Neural cell (in vitro differentiated cells): ENCODE results near the gene CUL2. TPM values are rescaled to one million over a fixed set of nuclear protein-coding genes. Genes with fewer than 3 reads are reported as not detected.

ENCODE experiments used
- H2AFZ ChIP-seq: fragments of 200-600, 300-800 bp; sonication (generic), shearing (Covaris generic); 2 replicates; pipeline ENCODE4 v1.6.0; 2014; ENCODE audit warnings: low read depth, mild to moderate bottlenecking, antibody characterized with exemption, low read length, moderate library complexity
- H3F3A ChIP-seq: fragments of 200-600 bp; shearing (Covaris generic); 2 replicates; pipeline ENCODE4 v1.6.1; 2016; ENCODE audit warnings: mild to moderate bottlenecking, moderate library complexity, mixed read lengths, antibody characterized with exemption, low read length; ENCODE audit not compliant: insufficient read depth, poor library complexity, severe bottlenecking
- H3K27ac ChIP-seq: fragments of 200-600, 300-800 bp; sonication (generic), shearing (Covaris generic); 2 replicates; pipeline ENCODE4 v1.5.1; 2014; ENCODE audit warnings: mild to moderate bottlenecking, low read length, moderate library complexity
- H3K27me3 ChIP-seq: fragments of 300-800, 200-600 bp; sonication (generic), shearing (Covaris generic); 2 replicates; pipeline ENCODE4 v1.6.0; 2014; ENCODE audit warnings: mild to moderate bottlenecking, low read depth, low read length, moderate library complexity; ENCODE audit not compliant: insufficient read depth
- H3K36me3 ChIP-seq: fragments of 300-800, 200-600 bp; sonication (generic), shearing (Covaris generic); 2 replicates; pipeline ENCODE4 v1.5.1; 2014; ENCODE audit warnings: mild to moderate bottlenecking, antibody characterized with exemption, low read length, moderate library complexity; ENCODE audit not compliant: insufficient read depth
- H3K4me2 ChIP-seq: fragments of 300-800, 200-600 bp; sonication (generic), shearing (Covaris generic); 2 replicates; pipeline ENCODE4 v1.6.0; 2014; ENCODE audit warnings: mild to moderate bottlenecking, low read length
- H3K4me3 ChIP-seq: fragments of 300-800, 200-600 bp; sonication (generic), shearing (Covaris generic); 2 replicates; pipeline ENCODE4 v1.5.1; 2014; ENCODE audit warnings: mild to moderate bottlenecking, low read length, moderate library complexity
- H3K79me2 ChIP-seq: fragments of 200-600 bp; shearing (Covaris generic); replicated peaks from 2 replicates; pipeline ENCODE4 v1.6.0; 2014; ENCODE audit warnings: mild to moderate bottlenecking, low read length, moderate library complexity; ENCODE audit not compliant: insufficient read depth
- H3K9ac ChIP-seq: fragments of 300-800, 200-600 bp; sonication (generic), shearing (Covaris generic); 2 replicates; pipeline ENCODE4 v1.6.1; 2016; ENCODE audit warnings: mild to moderate bottlenecking, low read length, mixed read lengths
- H3K9me2 ChIP-seq: fragments of 200-600 bp; shearing (Covaris generic); 2 replicates; pipeline ENCODE4 v1.6.1; 2016; ENCODE audit warnings: mild to moderate bottlenecking, low read length, mixed read lengths; ENCODE audit not compliant: insufficient read depth
- H3K9me3 ChIP-seq: fragments of 200-600, 300-800 bp; sonication (generic), shearing (Covaris generic); 2 replicates; pipeline ENCODE4 v1.6.1; 2016; ENCODE audit warnings: mild to moderate bottlenecking, mixed run types, low read length, moderate library complexity, mixed read lengths
- H4K20me1 ChIP-seq: fragments of 200-600 bp; shearing (Covaris generic); 2 replicates; pipeline ENCODE4 v1.6.1; 2016; ENCODE audit warnings: mild to moderate bottlenecking, mixed run types; ENCODE audit not compliant: insufficient read depth
- EP300 ChIP-seq: fragments of 450-650 bp; conservative IDR thresholded peaks from 2 replicates; pipeline ENCODE4 v1.6.1; 2014; ENCODE audit warnings: antibody characterized with exemption, mild to moderate bottlenecking, moderate library complexity; ENCODE audit not compliant: poor library complexity, severe bottlenecking
- EZH2 ChIP-seq: fragments of 200-600, 300-800 bp; shearing (Covaris generic), sonication (generic); IDR thresholded peaks from 2 replicates; pipeline ENCODE4 v1.6.1; 2014; ENCODE audit warnings: antibody characterized with exemption, low read length, borderline replicate concordance, mild to moderate bottlenecking; ENCODE audit not compliant: insufficient read depth, poor library complexity, severe bottlenecking
- MXI1 ChIP-seq: fragments of 450-650 bp; conservative IDR thresholded peaks from 2 replicates; pipeline ENCODE4 v1.6.1; 2014; ENCODE audit warnings: antibody characterized with exemption, mild to moderate bottlenecking; ENCODE audit not compliant: poor library complexity, severe bottlenecking
- POLR2AphosphoS5 ChIP-seq: IDR thresholded peaks from 2 replicates; pipeline ENCODE4 v1.6.1; 2012
- RAD21 ChIP-seq: fragments of 450-650 bp; conservative IDR thresholded peaks from 2 replicates; pipeline ENCODE4 v1.6.1; 2014; ENCODE audit warnings: antibody characterized with exemption, mild to moderate bottlenecking, moderate library complexity
- SMC3 ChIP-seq: fragments of 450-650 bp; conservative IDR thresholded peaks from 2 replicates; pipeline ENCODE4 v1.6.1; 2014; ENCODE audit warnings: antibody characterized with exemption, mild to moderate bottlenecking, moderate library complexity; ENCODE audit not compliant: poor library complexity
- TAF1 ChIP-seq: IDR thresholded peaks from 2 replicates; pipeline ENCODE4 v1.6.1; 2012; ENCODE audit warnings: low read depth
- polyA plus RNA-seq: library from polyadenylated mRNA; depleted of rRNA; stranded (reverse); fragments of >200 nt; gene quantifications from 2 replicates; pipeline ENCODE4 v1.2.3, GENCODE V29; 2014
- TF ChIP-seq, protein P1 (sequence below): IDR thresholded peaks from 2 replicates; pipeline ENCODE4 v1.6.1; 2012; ENCODE audit warnings: borderline replicate concordance
- TF ChIP-seq, protein P2 (sequence below): fragments of 450-650 bp; IDR thresholded peaks from 2 replicates; pipeline ENCODE4 v1.5.1; 2014; ENCODE audit warnings: antibody characterized with exemption, mild to moderate bottlenecking, moderate library complexity; ENCODE audit not compliant: poor library complexity, severe bottlenecking

CUL2 gene
- polyA plus RNA-seq, 1 donor from 2014 or later, result 40.5 TPM

DNA sequence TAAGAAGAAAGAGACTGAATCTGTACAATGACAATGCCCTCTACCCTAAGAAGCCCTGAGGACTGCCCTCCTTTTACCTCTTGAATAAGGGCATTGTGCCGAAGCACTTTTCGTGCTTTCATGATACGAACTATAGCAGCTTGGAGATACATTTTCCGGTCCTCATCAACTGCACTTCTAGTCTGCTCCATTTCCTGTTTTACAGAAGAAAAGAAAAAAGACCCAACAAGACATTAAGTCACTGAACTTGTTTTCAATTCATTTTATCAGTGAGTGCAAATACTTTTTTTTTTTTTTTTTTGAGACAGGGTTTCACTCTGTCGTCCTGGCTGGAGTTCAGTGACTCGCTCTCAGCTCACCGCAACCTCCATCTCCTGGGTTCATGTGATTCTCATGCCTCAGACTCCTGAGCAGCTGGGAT, 78.4 kb downstream of the CUL2 start:
- no peaks in the 10 kb centered on the region for H3K36me3 ChIP-seq

GRCh38 chr10:35007858-35008301, 82.3 kb downstream of the CUL2 start:
- no peak overlapping the region for H3K9ac ChIP-seq
- H3K9me2 ChIP-seq, result no peaks in the 10 kb centered on the region
- no peaks in the 10 kb centered on the region for H3F3A ChIP-seq
- H2AFZ ChIP-seq, result no peak overlapping the region
- H3K27me3 ChIP-seq, result no peaks in the 10 kb centered on the region
- no peaks in the 10 kb centered on the region for H3K79me2 ChIP-seq
- no peak overlapping the region for H3K27ac ChIP-seq
- no peaks in the 10 kb centered on the region for H4K20me1 ChIP-seq
- H3K4me2 ChIP-seq, result no peak overlapping the region
- no peak overlapping the region for H3K4me3 ChIP-seq
- H3K36me3 ChIP-seq, result no peaks in the 10 kb centered on the region
- H3K9me3 ChIP-seq, result no peaks in the 10 kb centered on the region
- no peak for TF ChIP-seq MXI1
- TF ChIP-seq POLR2AphosphoS5, result no peak
- TF ChIP-seq RAD21, result no peak
- no peak for TF ChIP-seq EZH2
- TF ChIP-seq SMC3, result no peak

More for the DNA sequence above, 78.4 kb downstream of the CUL2 start:
- no peak overlapping the region for H3K9ac ChIP-seq
- no peaks in the 10 kb centered on the region for H3K79me2 ChIP-seq
- no peak overlapping the region for H3K4me3 ChIP-seq
- H3K9me3 ChIP-seq, result no peaks in the 10 kb centered on the region
- no peaks in the 10 kb centered on the region for H3F3A ChIP-seq
- H3K27ac ChIP-seq, result no peak overlapping the region
- no peaks in the 10 kb centered on the region for H3K9me2 ChIP-seq
- H3K27me3 ChIP-seq, result no peaks in the 10 kb centered on the region
- H3K4me2 ChIP-seq, result no peak overlapping the region
- TF ChIP-seq SMC3 (no peak), EZH2 (no peak), TAF1 (no peak), MXI1 (no peak), EP300 (no peak), RAD21 (no peak), POLR2AphosphoS5 (no peak)
- TF ChIP-seq, protein P1, sequence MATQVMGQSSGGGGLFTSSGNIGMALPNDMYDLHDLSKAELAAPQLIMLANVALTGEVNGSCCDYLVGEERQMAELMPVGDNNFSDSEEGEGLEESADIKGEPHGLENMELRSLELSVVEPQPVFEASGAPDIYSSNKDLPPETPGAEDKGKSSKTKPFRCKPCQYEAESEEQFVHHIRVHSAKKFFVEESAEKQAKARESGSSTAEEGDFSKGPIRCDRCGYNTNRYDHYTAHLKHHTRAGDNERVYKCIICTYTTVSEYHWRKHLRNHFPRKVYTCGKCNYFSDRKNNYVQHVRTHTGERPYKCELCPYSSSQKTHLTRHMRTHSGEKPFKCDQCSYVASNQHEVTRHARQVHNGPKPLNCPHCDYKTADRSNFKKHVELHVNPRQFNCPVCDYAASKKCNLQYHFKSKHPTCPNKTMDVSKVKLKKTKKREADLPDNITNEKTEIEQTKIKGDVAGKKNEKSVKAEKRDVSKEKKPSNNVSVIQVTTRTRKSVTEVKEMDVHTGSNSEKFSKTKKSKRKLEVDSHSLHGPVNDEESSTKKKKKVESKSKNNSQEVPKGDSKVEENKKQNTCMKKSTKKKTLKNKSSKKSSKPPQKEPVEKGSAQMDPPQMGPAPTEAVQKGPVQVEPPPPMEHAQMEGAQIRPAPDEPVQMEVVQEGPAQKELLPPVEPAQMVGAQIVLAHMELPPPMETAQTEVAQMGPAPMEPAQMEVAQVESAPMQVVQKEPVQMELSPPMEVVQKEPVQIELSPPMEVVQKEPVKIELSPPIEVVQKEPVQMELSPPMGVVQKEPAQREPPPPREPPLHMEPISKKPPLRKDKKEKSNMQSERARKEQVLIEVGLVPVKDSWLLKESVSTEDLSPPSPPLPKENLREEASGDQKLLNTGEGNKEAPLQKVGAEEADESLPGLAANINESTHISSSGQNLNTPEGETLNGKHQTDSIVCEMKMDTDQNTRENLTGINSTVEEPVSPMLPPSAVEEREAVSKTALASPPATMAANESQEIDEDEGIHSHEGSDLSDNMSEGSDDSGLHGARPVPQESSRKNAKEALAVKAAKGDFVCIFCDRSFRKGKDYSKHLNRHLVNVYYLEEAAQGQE, result no peak
- TF ChIP-seq, protein P2, sequence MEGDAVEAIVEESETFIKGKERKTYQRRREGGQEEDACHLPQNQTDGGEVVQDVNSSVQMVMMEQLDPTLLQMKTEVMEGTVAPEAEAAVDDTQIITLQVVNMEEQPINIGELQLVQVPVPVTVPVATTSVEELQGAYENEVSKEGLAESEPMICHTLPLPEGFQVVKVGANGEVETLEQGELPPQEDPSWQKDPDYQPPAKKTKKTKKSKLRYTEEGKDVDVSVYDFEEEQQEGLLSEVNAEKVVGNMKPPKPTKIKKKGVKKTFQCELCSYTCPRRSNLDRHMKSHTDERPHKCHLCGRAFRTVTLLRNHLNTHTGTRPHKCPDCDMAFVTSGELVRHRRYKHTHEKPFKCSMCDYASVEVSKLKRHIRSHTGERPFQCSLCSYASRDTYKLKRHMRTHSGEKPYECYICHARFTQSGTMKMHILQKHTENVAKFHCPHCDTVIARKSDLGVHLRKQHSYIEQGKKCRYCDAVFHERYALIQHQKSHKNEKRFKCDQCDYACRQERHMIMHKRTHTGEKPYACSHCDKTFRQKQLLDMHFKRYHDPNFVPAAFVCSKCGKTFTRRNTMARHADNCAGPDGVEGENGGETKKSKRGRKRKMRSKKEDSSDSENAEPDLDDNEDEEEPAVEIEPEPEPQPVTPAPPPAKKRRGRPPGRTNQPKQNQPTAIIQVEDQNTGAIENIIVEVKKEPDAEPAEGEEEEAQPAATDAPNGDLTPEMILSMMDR, result no peak
- no peak overlapping the region for H2AFZ ChIP-seq
- no peaks in the 10 kb centered on the region for H4K20me1 ChIP-seq
